ENCODE results near the gene BHLHE40.

- TF ChIP-seq, protein P1, sequence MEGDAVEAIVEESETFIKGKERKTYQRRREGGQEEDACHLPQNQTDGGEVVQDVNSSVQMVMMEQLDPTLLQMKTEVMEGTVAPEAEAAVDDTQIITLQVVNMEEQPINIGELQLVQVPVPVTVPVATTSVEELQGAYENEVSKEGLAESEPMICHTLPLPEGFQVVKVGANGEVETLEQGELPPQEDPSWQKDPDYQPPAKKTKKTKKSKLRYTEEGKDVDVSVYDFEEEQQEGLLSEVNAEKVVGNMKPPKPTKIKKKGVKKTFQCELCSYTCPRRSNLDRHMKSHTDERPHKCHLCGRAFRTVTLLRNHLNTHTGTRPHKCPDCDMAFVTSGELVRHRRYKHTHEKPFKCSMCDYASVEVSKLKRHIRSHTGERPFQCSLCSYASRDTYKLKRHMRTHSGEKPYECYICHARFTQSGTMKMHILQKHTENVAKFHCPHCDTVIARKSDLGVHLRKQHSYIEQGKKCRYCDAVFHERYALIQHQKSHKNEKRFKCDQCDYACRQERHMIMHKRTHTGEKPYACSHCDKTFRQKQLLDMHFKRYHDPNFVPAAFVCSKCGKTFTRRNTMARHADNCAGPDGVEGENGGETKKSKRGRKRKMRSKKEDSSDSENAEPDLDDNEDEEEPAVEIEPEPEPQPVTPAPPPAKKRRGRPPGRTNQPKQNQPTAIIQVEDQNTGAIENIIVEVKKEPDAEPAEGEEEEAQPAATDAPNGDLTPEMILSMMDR (IDR thresholded peaks at IDR 0.05; ENCODE audit: control extremely low read depth in 1 of 3, insufficient read depth in 1 of 3, low read depth in 1 of 3, low read length in 3 of 3) = no peak
- TF ChIP-seq SP2 (IDR thresholded peaks at IDR 0.05; ENCODE audit: low read length) = no peak
Observed at GRCh38 chr3:5026046-5026362, 46.8 kb downstream of the BHLHE40 start.
